T-helper 2 cell treated with Interferon-gamma antibody and Interleukin-4, amounts not matched to agents 100 ng/mL and 5 ng/mL, for 36 hours (primary cell): Measurements from ENCODE around the gene ABHD17A. TPM values are rescaled to one million over a fixed set of nuclear protein-coding genes. Genes with fewer than 3 reads are reported as not detected.

Source experiments
- intact Hi-C: fragments of 100-400 bp; cut with micrococcal nuclease; formaldehyde crosslinking; loops from one replicate; pipeline ENCODE4 v1.15.1; 2023
- total RNA-seq: library from RNA; stranded (reverse); gene quantifications from 2 replicates; pipeline ENCODE4 v1.2.3, GENCODE V29; 2022

The ABHD17A gene
- total RNA-seq: 119 and 126 TPM in 2 replicates

GRCh38 chr19:1885398-1886119 is at the start of gene ABHD17A:
ABHD17A (minus strand) TSS chr19:1885496; CDS start chr19:1881566, 3,930 bp downstream.
- intact Hi-C loops: loop anchor here (1.0 to 10.0 kb wide), 3 partner anchors 10 to 209 kb away; partner anchors contain the start of genes ADAT3, IZUMO4, MOB3A and SCAMP4

- intact Hi-C loops: no loop called here
Measured at GRCh38 chr19:1933942-1934341, 48.6 kb upstream of the ABHD17A start.

GRCh38 chr19:1933244-1933643 is 47.9 kb upstream of the ABHD17A start:
- intact Hi-C loops: no loop called here

GRCh38 chr19:1932395-1932794 is 47.1 kb upstream of the ABHD17A start:
- intact Hi-C loops: no loop called here

- intact Hi-C loops: no loop called here
Measured at GRCh38 chr19:1931445-1931844, 46.1 kb upstream of the ABHD17A start.

- intact Hi-C loops: no loop called here
Measured at GRCh38 chr19:1929021-1929742, 43.9 kb upstream of the ABHD17A start.

- intact Hi-C loops: no loop called here
Measured at GRCh38 chr19:1925544-1925943, 40.2 kb upstream of the ABHD17A start.

GRCh38 chr19:1924320-1924961 is 39.1 kb upstream of the ABHD17A start:
- intact Hi-C loops: no loop called here

- intact Hi-C loops: no loop called here
Measured at GRCh38 chr19:1923319-1923718, 38.0 kb upstream of the ABHD17A start.

GRCh38 chr19:1922803-1923202 is 37.5 kb upstream of the ABHD17A start:
- intact Hi-C loops: no loop called here

- intact Hi-C loops: no loop called here
Measured at GRCh38 chr19:1921825-1922224, 36.5 kb upstream of the ABHD17A start.

- intact Hi-C loops: no loop called here
Measured at GRCh38 chr19:1921326-1921725, 36.0 kb upstream of the ABHD17A start.

- intact Hi-C loops: no loop called here
Measured at GRCh38 chr19:1920644-1921043, 35.3 kb upstream of the ABHD17A start.

- intact Hi-C loops: no loop called here
Measured at GRCh38 chr19:1918975-1919374, 33.7 kb upstream of the ABHD17A start.

GRCh38 chr19:1917926-1918325 is 32.6 kb upstream of the ABHD17A start:
- intact Hi-C loops: no loop called here

- intact Hi-C loops: no loop called here
Measured at GRCh38 chr19:1917146-1917545, 31.9 kb upstream of the ABHD17A start.

- intact Hi-C loops: no loop called here
Measured at GRCh38 chr19:1914826-1915341, 29.6 kb upstream of the ABHD17A start.

GRCh38 chr19:1913781-1914577 is 28.7 kb upstream of the ABHD17A start:
- intact Hi-C loops: no loop called here

GRCh38 chr19:1912760-1913505 is 27.6 kb upstream of the ABHD17A start:
- intact Hi-C loops: no loop called here

- intact Hi-C loops: no loop called here
Measured at GRCh38 chr19:1911995-1912394, 26.7 kb upstream of the ABHD17A start.
